Measurements from ENCODE around the gene JDP2.
A peak's percentile ranks its signal among the peaks of the same experiment; 100 is the strongest.

The JDP2 gene

DNA sequence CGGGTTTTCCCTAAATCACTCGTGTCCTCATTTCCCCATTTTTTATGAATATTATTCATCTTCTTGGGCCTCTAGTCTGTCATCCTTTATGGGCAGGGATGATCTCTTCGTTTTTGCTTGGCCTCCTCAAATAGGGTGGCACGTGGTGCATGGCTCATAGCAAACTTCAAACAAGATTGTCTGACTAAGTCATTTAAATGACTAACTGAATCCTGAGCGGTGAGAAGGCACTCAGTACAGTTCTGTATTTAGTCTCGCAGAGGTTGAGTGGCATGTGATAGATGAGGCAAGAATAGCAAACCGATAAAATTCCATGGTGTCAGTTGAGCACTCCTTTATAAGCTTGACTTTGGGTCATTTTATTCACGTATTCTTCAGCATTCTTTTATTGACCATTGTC lies 5.7 kb upstream of the JDP2 start:
- in situ Hi-C loops (cut with MboI; ENCODE audit: low pct_unique_long_range_greater_than_20kb, low sequenced_read_pairs, unreplicated experiment), result no loop called here
- no peak for DNase-seq (ENCODE audit: low spot score)
- TF ChIP-seq, protein P1, sequence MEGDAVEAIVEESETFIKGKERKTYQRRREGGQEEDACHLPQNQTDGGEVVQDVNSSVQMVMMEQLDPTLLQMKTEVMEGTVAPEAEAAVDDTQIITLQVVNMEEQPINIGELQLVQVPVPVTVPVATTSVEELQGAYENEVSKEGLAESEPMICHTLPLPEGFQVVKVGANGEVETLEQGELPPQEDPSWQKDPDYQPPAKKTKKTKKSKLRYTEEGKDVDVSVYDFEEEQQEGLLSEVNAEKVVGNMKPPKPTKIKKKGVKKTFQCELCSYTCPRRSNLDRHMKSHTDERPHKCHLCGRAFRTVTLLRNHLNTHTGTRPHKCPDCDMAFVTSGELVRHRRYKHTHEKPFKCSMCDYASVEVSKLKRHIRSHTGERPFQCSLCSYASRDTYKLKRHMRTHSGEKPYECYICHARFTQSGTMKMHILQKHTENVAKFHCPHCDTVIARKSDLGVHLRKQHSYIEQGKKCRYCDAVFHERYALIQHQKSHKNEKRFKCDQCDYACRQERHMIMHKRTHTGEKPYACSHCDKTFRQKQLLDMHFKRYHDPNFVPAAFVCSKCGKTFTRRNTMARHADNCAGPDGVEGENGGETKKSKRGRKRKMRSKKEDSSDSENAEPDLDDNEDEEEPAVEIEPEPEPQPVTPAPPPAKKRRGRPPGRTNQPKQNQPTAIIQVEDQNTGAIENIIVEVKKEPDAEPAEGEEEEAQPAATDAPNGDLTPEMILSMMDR (IDR thresholded peaks at IDR 0.05; ENCODE audit: extremely low read depth, insufficient read depth, missing control alignments), result no peak

DNA sequence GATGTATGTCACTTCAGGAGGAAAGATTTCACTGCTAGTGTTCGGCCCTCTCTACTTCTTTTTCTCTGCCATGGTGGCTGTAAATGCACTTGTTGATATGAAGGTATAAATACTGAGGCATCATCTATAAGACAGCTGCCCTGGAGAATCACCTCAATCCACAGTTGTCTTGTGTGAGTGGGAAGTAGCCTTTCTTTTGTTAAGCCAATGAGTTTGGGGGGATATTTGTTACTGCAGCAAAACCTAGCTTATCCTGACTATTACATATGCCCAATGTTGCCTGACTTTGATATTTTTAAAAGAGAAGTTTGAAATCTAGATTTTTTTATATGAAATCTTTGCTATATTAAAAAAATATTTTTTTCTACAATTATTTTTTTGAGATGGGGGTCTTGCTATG lies 3.3 kb upstream of the JDP2 start:
- TF ChIP-seq, protein P1 (IDR thresholded peaks at IDR 0.05; ENCODE audit: extremely low read depth, insufficient read depth, missing control alignments), result no peak
- DNase-seq (ENCODE audit: low spot score), result no peak
- in situ Hi-C loops (cut with MboI; ENCODE audit: low pct_unique_long_range_greater_than_20kb, low sequenced_read_pairs, unreplicated experiment), result no loop called here

DNA sequence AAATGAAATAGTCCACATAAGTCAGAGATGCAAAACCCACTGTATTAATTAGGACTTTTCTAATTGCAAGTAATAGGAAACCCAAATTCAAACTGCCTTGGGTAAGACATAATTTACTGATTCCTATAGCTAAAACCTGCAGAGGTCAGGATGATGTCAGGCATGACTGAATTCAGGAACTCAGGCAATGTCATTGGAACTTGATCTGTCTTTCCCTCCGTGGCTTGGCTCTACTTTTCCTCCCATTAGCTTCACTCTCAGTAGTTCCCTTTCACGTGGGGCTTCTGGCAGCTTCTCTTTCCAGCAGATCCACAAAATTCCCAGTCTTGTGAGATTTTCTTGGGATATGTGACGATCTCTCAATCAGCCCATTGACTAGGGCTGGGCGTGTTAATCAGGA lies 2.4 kb upstream of the JDP2 start:
- in situ Hi-C loops (cut with MboI; ENCODE audit: low pct_unique_long_range_greater_than_20kb, low sequenced_read_pairs, unreplicated experiment), result no loop called here
- TF ChIP-seq, protein P1 (IDR thresholded peaks at IDR 0.05; ENCODE audit: extremely low read depth, insufficient read depth, missing control alignments), result no peak
- DNase-seq (ENCODE audit: low spot score), result no peak

DNA sequence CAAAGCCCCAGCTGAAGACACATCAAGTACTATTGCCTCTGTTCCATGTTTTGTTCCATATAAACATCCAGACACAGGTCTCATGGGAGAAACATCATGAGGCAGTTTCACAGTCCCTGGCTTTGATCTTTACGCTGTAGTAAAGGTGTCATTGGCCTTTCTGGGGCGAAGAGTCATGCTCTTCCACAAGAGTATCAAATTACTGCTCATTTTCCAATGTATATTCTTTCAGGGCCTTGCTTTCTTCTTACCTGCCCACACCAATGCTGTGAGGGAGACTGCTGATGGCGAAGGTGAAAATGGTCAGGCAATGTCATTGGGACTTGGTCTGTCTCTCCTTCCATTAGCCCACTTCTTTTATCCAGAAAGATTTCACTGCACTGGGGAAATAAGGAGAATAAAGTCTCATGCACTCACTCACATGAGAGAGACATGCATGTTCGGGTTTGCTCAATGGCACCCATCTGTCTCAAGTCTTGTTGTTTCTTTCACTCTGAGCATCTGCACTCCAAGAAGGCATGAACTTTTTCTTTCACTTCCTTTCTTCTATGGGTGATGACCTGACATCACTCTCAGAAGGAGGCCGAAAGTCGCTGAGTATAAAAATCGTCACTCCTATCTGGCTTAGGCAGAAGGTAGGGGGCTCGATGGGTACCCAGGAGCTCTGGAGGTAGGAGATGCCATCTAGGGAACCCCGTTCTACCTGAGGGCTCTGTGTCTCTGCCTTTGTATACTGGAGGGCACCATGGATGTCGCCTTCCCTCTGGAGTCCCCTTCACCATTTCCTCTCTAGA lies 1.3 kb upstream of the JDP2 start:
- in situ Hi-C loops (cut with MboI; ENCODE audit: low pct_unique_long_range_greater_than_20kb, low sequenced_read_pairs, unreplicated experiment), result no loop called here
- TF ChIP-seq, protein P1 (IDR thresholded peaks at IDR 0.05; ENCODE audit: extremely low read depth, insufficient read depth, missing control alignments), result no peak
- peak; percentile 86 for DNase-seq (ENCODE audit: low spot score)

DNA sequence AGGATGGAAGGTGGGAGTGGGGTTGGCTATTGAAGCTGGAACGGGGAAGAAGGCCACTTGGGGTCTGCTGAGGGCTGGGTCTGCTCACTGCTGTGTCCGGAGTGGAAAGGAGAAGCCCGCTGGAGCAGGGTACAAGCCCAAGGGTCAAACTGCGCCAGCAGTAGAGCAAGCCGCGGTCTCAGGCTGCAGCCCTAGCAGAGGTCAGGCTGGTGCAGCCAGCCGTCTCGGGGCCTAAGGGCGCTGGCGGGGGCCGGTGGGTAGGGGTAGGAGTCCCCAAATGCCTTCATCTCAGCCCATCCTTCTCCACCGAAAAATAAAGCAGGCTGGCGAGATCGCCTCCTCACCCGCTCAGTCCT lies 718 bp upstream of the JDP2 start:
- in situ Hi-C loops (cut with MboI; ENCODE audit: low pct_unique_long_range_greater_than_20kb, low sequenced_read_pairs, unreplicated experiment), result no loop called here
- TF ChIP-seq, protein P1 (IDR thresholded peaks at IDR 0.05; ENCODE audit: extremely low read depth, insufficient read depth, missing control alignments), result no peak
- DNase-seq (ENCODE audit: low spot score), result peak; percentile 55

DNA sequence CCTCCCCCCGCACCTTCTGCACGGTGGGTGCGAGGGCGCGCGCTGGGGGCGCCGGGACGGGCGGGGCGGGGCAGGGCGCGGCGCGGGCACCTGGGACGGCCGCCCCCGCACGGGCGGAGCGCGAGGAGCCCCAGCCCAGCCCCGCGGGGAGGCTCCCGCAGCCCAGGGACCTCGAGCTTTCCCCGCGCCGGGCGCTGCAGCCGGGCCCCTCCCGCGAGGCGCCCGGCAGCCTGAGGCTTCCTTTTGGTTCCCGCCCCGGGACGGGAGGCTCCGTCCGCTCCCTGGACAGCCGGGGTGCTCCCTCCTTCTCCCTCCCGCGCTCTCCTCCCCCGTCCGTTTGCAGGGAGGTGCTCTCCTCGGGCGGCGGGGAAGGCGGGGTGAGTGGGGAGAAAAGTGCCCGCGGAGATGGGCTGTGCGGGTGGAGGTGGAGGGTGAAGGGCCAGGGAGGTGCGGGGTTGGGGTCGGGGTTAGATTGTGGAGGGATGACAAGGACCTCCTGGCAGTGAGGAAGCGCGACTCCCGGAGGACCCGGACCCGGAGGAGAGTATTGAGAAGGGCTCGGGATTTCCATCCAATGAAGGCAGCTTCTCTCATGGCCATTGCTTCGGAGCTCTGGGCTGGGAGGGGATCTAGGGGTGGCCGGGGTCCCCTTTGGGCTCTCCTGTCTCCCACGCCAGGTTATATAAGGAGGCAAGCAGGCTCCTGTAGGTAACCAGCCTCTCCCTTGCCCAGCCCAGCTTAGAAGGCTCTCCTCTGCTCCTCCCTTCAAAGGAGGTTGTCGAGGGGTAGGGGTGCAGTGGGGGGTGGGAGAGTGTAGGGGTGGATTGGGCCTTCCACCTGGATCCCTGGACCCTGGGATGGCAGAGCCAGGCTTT lies 645 bp downstream of the JDP2 start:
- no peak for DNase-seq (ENCODE audit: low spot score)
- in situ Hi-C loops (cut with MboI; ENCODE audit: low pct_unique_long_range_greater_than_20kb, low sequenced_read_pairs, unreplicated experiment), result no loop called here
- TF ChIP-seq, protein P1 (IDR thresholded peaks at IDR 0.05; ENCODE audit: extremely low read depth, insufficient read depth, missing control alignments), result no peak

All from GM13977 (cell line).